A673 (cell line): Measurements from ENCODE around the gene ME3. TPM values are rescaled to one million over a fixed set of nuclear protein-coding genes. Genes with fewer than 3 reads are reported as not detected.
"Not testable (repeated sequence)": the region's sequence is repeated elsewhere in the genome, so short reads cannot be mapped to it uniquely, and the experiment has no call there.

Source experiments
- BruUV-seq: library from RNA; stranded (reverse); fragments of 400-500 nt; replicated peaks from 2 replicates; lab custom pipeline; 2021; lab: Mats Ljungman, UMichigan
- CTCF ChIA-PET: fragments of 300-600 bp; sonication (Branson Sonifier 250); formaldehyde crosslinking; loops from one replicate; lab custom pipeline; 2022; ENCODE audit warnings: antibody characterized with exemption; lab: Charles Lee
- POLR2A ChIA-PET: fragments of 300-600 bp; sonication (Branson Sonifier 250); formaldehyde crosslinking; loops from one replicate; lab custom pipeline; 2022; ENCODE audit warnings: antibody characterized with exemption; ENCODE audit not compliant: low non-redundant PET; lab: Charles Lee
- DNase-seq: peaks from one replicate; pipeline ENCODE4 v3.0.0-alpha.2; 2015; ENCODE audit warnings: low spot score
- H3K27ac ChIP-seq: fragments of 200-600 bp; sonication (generic); 2 replicates; pipeline ENCODE4 v1.5.1; 2016; ENCODE audit warnings: mixed run types, low read depth, mild to moderate bottlenecking, mixed read lengths, antibody characterized with exemption, low read length; ENCODE audit not compliant: poor library complexity, severe bottlenecking
- H3K27me3 ChIP-seq: fragments of 200-600 bp; sonication (generic); replicated peaks from 2 replicates; pipeline ENCODE4 v1.6.1; 2017; ENCODE audit warnings: mixed run types, low read depth, mild to moderate bottlenecking, mixed read lengths, antibody characterized with exemption, low read length; ENCODE audit not compliant: insufficient read depth, poor library complexity
- H3K36me3 ChIP-seq: fragments of 200-600 bp; sonication (generic); 2 replicates; pipeline ENCODE4 v1.6.1; 2016; ENCODE audit warnings: mixed run types, mild to moderate bottlenecking, mixed read lengths, antibody characterized with exemption, low read length; ENCODE audit not compliant: insufficient read depth, poor library complexity, severe bottlenecking
- H3K4me1 ChIP-seq: fragments of 200-600 bp; sonication (generic); 2 replicates; pipeline ENCODE4 v1.6.1; 2017; ENCODE audit warnings: mixed run types, mild to moderate bottlenecking, mixed read lengths, antibody characterized with exemption, low read length; ENCODE audit not compliant: insufficient read depth, poor library complexity, severe bottlenecking
- H3K4me3 ChIP-seq: fragments of 200-600 bp; sonication (generic); 2 replicates; pipeline ENCODE4 v1.5.1; 2016; ENCODE audit warnings: low read depth, mixed run types, mild to moderate bottlenecking, mixed read lengths, low read length; ENCODE audit not compliant: poor library complexity, severe bottlenecking
- H3K9me3 ChIP-seq: fragments of 200-600 bp; sonication (generic); 2 replicates; pipeline ENCODE4 v1.6.1; 2016; ENCODE audit warnings: mixed run types, low read depth, mild to moderate bottlenecking, mixed read lengths, antibody characterized with exemption, low read length; ENCODE audit not compliant: poor library complexity, severe bottlenecking
- CTCF ChIP-seq: fragments of 300-800, 200-600 bp; sonication (generic); conservative IDR thresholded peaks from 2 replicates; pipeline ENCODE4 v1.5.1; 2017; ENCODE audit warnings: low read depth, mild to moderate bottlenecking, antibody characterized with exemption, low read length, moderate library complexity, mixed read lengths
- EZH2 ChIP-seq: fragments of 200-600 bp; sonication (generic); IDR thresholded peaks from 2 replicates; pipeline ENCODE4 v1.6.1; 2017; ENCODE audit warnings: borderline replicate concordance, low read depth, mild to moderate bottlenecking, mixed read lengths, antibody characterized with exemption, low read length; ENCODE audit not compliant: poor library complexity, severe bottlenecking
- intact Hi-C: fragments of 100-400 bp; cut with micrococcal nuclease; formaldehyde crosslinking; loops from one replicate; pipeline ENCODE4 v1.10.0; 2022; ENCODE audit not compliant: unreplicated experiment
- total RNA-seq: library from RNA; stranded (reverse); gene quantifications from 2 replicates; pipeline ENCODE4 v1.2.3, GENCODE V29; 2021

The ME3 gene
- total RNA-seq, 1 experiment from 2014 or later, result 7.6 TPM

GRCh38 chr11:86550757-86551156 lies 121.7 kb downstream of the ME3 start:
- no TSS peak for BruUV-seq
- POLR2A ChIA-PET, result no interaction called here
- no peaks in the 10 kb centered on the region for H3K9me3 ChIP-seq
- no peak for DNase-seq
- intact Hi-C loops, result no loop called here
- CTCF ChIA-PET, result no interaction called here
- no peak overlapping the region for H3K4me3 ChIP-seq
- no peaks in the 10 kb centered on the region for H3K36me3 ChIP-seq
- TF ChIP-seq CTCF (no peak), EZH2 (no peak)
- no peaks in the 10 kb centered on the region for H3K27me3 ChIP-seq
- no peak overlapping the region for H3K27ac ChIP-seq
- H3K4me1 ChIP-seq, result no peaks in the 10 kb centered on the region

GRCh38 chr11:86548271-86548917 lies 124.0 kb downstream of the ME3 start:
- no peaks in the 10 kb centered on the region for H3K4me1 ChIP-seq

GRCh38 chr11:86547727-86548126 lies 124.7 kb downstream of the ME3 start:
- POLR2A ChIA-PET, result no interaction called here
- Histone ChIP-seq H3K27ac (no peak overlapping the region), H3K27me3 (no peaks in the 10 kb centered on the region), H3K36me3 (no peaks in the 10 kb centered on the region), H3K4me1 (no peaks in the 10 kb centered on the region), H3K9me3 (no peaks in the 10 kb centered on the region), H3K4me3 (no peak overlapping the region)
- no TSS peak for BruUV-seq
- no peak for DNase-seq
- intact Hi-C loops, result no loop called here
- CTCF ChIA-PET, result no interaction called here
- TF ChIP-seq CTCF (no peak), EZH2 (no peak)

More at GRCh38 chr11:86548271-86548917, 124.0 kb downstream of the ME3 start:
- Histone ChIP-seq H3K9me3 (no peaks in the 10 kb centered on the region), H3K27ac (no peak overlapping the region), H3K36me3 (no peaks in the 10 kb centered on the region), H3K4me3 (no peak overlapping the region), H3K27me3 (no peaks in the 10 kb centered on the region)
- POLR2A ChIA-PET, result no interaction called here
- CTCF ChIA-PET, result no interaction called here
- BruUV-seq, result no TSS peak
- intact Hi-C loops, result no loop called here
- DNase-seq, result no peak
- TF ChIP-seq EZH2, result no peak
- no peak for TF ChIP-seq CTCF

GRCh38 chr11:86541299-86541698 lies 131.1 kb downstream of the ME3 start:
- POLR2A ChIA-PET, BruUV-seq, H3K36me3 ChIP-seq, intact Hi-C loops, H3K27me3 ChIP-seq, H3K4me1 ChIP-seq, CTCF ChIA-PET, DNase-seq, H3K9me3 ChIP-seq, H3K4me3 ChIP-seq, H3K27ac ChIP-seq: not testable (repeated sequence)
